Ishikawa (cell line): Measurements from ENCODE around the gene REX1BD.

Experiments
- CEBPB ChIP-seq: IDR thresholded peaks from 2 replicates; pipeline ENCODE4 v1.6.1; 2012
- CREB1 ChIP-seq: IDR thresholded peaks from 2 replicates; pipeline ENCODE4 v1.6.1; 2012; ENCODE audit warnings: low read depth
- EGR1 ChIP-seq: IDR thresholded peaks from 2 replicates; pipeline ENCODE4 v1.6.1; 2012
- EP300 ChIP-seq: IDR thresholded peaks from 2 replicates; pipeline ENCODE4 v1.6.1; 2012; ENCODE audit warnings: borderline replicate concordance
- FOXM1 ChIP-seq: IDR thresholded peaks from 2 replicates; pipeline ENCODE4 v1.6.1; 2012; ENCODE audit warnings: low read depth, borderline replicate concordance
- NFIC ChIP-seq: IDR thresholded peaks from 2 replicates; pipeline ENCODE4 v1.6.1; 2012
- RAD21 ChIP-seq: IDR thresholded peaks from 2 replicates; pipeline ENCODE4 v1.6.1; 2012; ENCODE audit warnings: low read depth
- TAF1 ChIP-seq: IDR thresholded peaks from 2 replicates; pipeline ENCODE4 v1.6.1; 2012; ENCODE audit warnings: low read depth, mild to moderate bottlenecking
- TCF12 ChIP-seq: IDR thresholded peaks from 2 replicates; pipeline ENCODE4 v1.6.1; 2012; ENCODE audit warnings: low read depth
- TEAD4 ChIP-seq: IDR thresholded peaks from 2 replicates; pipeline ENCODE4 v1.6.1; 2012
- YY1 ChIP-seq: IDR thresholded peaks from 2 replicates; pipeline ENCODE4 v1.6.1; 2012; ENCODE audit warnings: low read depth
- ZBTB7A ChIP-seq: IDR thresholded peaks from 2 replicates; pipeline ENCODE4 v1.6.1; 2012; ENCODE audit warnings: low read depth
- TF ChIP-seq, protein P1 (sequence below): IDR thresholded peaks from 2 replicates; pipeline ENCODE4 v1.6.1; 2012; ENCODE audit warnings: low read depth, mild to moderate bottlenecking
- TF ChIP-seq, protein P2 (sequence below): IDR thresholded peaks from 2 replicates; pipeline ENCODE4 v1.6.1; 2012
- TF ChIP-seq, protein P3 (sequence below): IDR thresholded peaks from 2 replicates; pipeline ENCODE4 v1.6.1; 2012

REX1BD gene

DNA sequence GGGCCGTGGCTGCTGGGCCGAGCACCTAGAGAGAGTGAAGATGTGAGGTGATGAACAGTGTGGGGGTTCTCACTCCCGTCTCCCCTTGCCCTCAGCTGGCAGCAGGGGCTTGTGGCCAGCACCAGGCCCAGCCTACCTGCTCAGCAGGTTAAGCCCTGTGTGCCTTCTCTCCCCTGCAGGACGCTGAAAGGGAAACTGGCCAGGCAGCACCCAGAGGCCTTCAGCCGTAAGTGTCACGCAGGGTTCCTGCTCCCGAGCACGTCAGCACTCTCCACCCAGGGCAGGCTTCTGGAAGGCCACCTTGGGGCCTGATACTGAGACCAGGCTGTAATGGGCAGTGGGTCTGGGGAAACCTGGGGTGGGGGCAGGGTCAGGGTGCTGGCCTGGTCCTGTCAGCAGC lies 21.6 kb upstream of the REX1BD start:
- TF ChIP-seq ZBTB7A, result no peak
- TF ChIP-seq EP300, result no peak
- TF ChIP-seq YY1, result no peak
- no peak for TF ChIP-seq FOXM1
- TF ChIP-seq EGR1, result no peak
- no peak for TF ChIP-seq CREB1
- TF ChIP-seq, protein P1, sequence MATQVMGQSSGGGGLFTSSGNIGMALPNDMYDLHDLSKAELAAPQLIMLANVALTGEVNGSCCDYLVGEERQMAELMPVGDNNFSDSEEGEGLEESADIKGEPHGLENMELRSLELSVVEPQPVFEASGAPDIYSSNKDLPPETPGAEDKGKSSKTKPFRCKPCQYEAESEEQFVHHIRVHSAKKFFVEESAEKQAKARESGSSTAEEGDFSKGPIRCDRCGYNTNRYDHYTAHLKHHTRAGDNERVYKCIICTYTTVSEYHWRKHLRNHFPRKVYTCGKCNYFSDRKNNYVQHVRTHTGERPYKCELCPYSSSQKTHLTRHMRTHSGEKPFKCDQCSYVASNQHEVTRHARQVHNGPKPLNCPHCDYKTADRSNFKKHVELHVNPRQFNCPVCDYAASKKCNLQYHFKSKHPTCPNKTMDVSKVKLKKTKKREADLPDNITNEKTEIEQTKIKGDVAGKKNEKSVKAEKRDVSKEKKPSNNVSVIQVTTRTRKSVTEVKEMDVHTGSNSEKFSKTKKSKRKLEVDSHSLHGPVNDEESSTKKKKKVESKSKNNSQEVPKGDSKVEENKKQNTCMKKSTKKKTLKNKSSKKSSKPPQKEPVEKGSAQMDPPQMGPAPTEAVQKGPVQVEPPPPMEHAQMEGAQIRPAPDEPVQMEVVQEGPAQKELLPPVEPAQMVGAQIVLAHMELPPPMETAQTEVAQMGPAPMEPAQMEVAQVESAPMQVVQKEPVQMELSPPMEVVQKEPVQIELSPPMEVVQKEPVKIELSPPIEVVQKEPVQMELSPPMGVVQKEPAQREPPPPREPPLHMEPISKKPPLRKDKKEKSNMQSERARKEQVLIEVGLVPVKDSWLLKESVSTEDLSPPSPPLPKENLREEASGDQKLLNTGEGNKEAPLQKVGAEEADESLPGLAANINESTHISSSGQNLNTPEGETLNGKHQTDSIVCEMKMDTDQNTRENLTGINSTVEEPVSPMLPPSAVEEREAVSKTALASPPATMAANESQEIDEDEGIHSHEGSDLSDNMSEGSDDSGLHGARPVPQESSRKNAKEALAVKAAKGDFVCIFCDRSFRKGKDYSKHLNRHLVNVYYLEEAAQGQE, result no peak
- TF ChIP-seq CEBPB, result no peak
- TF ChIP-seq, protein P2, sequence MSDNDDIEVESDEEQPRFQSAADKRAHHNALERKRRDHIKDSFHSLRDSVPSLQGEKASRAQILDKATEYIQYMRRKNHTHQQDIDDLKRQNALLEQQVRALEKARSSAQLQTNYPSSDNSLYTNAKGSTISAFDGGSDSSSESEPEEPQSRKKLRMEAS, result no peak
- TF ChIP-seq TEAD4, result no peak
- TF ChIP-seq, protein P3, sequence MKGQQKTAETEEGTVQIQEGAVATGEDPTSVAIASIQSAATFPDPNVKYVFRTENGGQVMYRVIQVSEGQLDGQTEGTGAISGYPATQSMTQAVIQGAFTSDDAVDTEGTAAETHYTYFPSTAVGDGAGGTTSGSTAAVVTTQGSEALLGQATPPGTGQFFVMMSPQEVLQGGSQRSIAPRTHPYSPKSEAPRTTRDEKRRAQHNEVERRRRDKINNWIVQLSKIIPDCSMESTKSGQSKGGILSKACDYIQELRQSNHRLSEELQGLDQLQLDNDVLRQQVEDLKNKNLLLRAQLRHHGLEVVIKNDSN, result no peak
- TF ChIP-seq TAF1, result no peak
- no peak for TF ChIP-seq TCF12
- no peak for TF ChIP-seq RAD21
- no peak for TF ChIP-seq NFIC

DNA sequence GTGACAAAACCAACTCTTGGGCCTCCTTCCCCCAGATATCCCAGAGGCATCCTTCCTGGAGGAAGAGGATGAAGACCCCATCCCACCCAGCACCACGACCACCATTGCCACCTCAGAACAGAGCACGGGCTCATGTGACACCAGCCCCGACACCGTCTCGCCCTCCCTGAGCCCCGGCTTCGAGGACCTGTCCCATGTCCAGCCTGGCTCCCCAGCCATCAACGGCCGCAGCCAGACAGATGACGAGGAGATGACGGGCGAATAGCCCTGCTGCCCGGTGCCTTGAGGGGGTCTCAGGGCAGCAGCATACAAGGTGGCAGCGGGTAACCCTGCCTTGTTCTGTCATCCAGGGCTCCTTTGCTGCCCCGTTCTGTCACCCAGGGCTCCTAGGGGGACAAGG lies 20.2 kb upstream of the REX1BD start:
- TF ChIP-seq, protein P1, result no peak
- TF ChIP-seq EGR1 (no peak), RAD21 (no peak), YY1 (no peak)

DNA sequence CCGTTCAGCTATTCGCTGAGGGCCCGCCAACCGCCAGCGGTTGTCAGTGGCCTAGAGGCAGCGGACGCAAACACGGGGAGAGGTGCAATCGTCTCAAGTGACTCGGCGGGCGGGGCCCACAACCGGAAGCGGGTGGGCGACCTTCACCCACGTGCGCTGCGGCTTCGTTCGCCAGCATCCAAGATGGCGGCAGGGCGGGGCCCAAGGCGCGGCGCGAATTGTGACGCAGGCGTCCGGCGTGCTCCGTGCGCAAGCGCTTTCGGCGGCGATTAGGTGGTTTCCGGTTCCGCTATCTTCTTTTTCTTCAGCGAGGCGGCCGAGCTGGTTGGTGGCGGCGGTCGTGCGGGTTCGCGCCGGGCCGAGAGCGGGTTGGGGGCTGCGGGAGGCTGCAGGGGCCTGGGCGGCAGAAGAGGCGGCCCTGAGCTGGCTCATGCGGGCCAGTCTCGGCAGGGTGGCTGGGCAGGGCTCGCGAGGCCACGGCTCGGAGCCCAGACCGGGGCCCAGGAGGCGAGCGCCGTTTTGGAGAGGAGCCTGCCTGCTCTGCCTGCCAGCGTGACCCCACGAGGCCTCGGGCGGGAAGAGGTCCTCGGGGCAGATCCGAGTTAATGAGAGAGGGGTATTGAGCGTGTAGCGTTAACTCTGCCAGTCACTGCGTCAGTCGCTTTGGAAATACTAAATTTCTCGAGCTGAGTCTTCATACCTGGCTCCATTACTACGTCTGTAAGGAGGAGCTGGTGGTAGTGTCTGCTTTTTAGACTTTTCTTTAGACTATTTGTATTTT lies 16.8 kb upstream of the REX1BD start, which contains the start of gene UBA52:
UBA52 (plus strand) TSS at position 294 of the 781 bp plus-strand sequence. CDS start 1,444 bp downstream, outside the sequence.
- TF ChIP-seq FOXM1, result peak; percentile 56; the same call in 1 of the 2 replicates
- peak; percentile 100 for TF ChIP-seq YY1
- TF ChIP-seq, protein P3, result peak; percentile 97
- peak; percentile 91 for TF ChIP-seq CREB1
- TF ChIP-seq, protein P2, result peak; percentile 100
- TF ChIP-seq EP300, result no peak; the same call in 1 of the 2 replicates
- 0 out of 2 replicates have a peak, but pooled peaks have one; percentile 34 for TF ChIP-seq ZBTB7A
- no peak for TF ChIP-seq CEBPB
- TF ChIP-seq EGR1, result peak; percentile 82
- 0 out of 2 replicates have a peak, but pooled peaks have one; percentile 5 for TF ChIP-seq RAD21
- peak; percentile 18; the same call in 1 of the 2 replicates for TF ChIP-seq NFIC
- peak; percentile 91 for TF ChIP-seq TAF1
- peak; percentile 73; the same call in 1 of the 2 replicates for TF ChIP-seq TCF12
- no peak; the same call in 1 of the 2 replicates for TF ChIP-seq TEAD4
- TF ChIP-seq, protein P1, result no peak
